ENCODE data around the gene PKNOX2. TPM values are rescaled to one million over a fixed set of nuclear protein-coding genes. Genes with fewer than 3 reads are reported as not detected.
A peak's percentile ranks its signal among the peaks of the same experiment; 100 is the strongest.

The PKNOX2 gene
- total RNA-seq, 1 donor from 2014 or later, result 4.0 TPM

DNA sequence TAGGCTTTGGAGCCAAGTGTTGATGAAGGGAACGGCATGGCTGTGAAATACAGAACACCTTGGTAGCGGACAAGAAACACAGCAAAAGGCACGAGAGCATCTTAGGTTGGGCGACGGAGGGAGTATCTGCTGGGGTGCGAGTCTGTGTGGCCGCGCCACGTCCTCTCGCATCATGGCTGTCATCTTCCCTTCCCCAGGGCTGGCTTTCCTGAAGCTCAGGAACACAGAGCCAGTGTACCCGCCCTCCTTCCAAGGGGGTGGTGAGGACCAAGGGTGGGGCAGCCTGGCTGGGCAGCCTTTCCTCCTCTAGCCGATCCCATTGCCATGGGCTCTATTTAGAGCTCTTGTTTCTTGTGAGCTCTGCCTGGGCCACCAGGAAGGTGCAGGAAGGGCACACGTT, 177.1 kb downstream of the PKNOX2 start:
- DNase-seq, result no peak

DNA sequence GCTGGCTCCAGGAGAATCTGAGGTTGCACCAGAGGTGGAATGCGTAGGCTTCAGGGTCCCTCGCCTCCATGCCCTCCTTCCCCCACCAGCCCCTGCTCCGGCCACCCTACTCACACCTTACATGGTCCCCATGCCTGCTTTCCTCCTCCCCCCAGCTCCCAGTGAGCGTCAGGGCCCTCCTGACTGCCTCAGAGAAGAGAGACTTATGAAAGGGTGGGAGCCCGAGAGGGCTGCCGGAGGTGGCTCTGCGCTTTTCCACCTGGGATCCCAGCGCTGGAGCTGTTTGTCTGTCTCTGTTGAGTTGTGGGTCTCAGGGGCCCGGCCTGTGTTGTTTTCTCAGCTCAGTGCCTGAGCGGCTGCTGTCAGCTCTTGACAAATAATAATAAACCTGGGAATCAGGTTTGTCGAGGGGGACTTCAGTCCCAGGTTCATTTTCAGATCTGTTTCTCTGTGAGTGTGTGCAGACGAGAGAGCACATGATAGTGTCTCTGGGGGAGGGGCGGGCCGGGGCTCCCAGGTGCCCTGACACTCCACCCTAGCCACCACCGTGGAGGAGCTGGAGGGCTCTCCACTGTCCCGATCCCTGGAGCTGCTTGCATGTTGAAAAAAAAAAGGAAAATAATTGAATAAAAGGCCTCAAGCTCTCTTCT, 177.9 kb downstream of the PKNOX2 start:
- no peak for DNase-seq

DNA sequence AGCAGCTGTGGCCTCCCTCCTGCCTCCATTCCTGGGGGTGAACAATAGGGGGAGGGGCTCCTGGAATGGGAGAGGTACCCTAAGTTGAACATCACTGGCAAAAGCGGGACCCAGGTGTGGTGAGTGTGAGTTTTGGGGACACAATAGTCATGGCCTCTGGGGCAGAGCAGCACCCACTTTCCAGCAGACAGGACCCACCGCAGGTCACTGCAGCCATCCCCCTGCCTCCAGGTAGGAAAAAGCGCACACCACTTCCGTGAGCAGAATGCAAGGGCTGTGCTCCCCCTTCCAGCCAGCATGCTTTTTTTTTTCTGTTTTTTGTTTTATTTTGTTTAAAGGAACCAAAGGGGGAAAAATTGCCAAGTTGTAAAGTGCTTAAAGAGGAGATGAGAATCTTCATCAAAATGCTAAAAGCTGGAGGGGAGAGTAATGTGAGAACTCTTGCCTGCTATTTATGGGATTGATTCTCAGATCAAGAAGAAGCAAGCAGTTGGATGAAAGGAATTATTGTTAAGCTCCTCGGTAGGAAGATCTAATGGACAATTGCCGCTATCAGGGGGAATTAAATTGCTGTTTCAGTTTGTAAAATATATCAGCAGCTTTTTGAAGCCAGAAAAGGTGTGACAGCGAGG, 178.7 kb downstream of the PKNOX2 start:
- DNase-seq, result no peak

DNA sequence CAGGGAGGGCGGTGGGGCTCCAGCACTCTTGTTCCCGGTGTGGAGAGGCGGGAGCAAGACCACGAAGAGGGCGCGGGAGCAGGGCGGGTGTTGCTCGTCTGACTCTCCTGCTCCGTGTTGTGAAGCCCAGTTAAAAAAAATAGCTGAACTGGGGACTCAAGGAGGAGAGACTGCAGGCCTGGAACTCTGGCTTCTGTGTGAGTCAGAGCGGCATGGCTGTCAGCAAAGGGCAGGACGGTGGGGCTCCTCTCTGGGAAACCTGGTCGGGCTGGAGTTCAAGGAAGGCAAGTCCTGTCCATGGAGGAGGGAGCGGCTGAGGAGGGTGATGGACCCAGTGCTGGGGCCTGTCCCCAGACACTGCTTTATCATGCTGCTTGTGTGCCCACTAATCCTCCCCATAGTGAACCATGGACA, 179.2 kb downstream of the PKNOX2 start:
- DNase-seq, result no peak

DNA sequence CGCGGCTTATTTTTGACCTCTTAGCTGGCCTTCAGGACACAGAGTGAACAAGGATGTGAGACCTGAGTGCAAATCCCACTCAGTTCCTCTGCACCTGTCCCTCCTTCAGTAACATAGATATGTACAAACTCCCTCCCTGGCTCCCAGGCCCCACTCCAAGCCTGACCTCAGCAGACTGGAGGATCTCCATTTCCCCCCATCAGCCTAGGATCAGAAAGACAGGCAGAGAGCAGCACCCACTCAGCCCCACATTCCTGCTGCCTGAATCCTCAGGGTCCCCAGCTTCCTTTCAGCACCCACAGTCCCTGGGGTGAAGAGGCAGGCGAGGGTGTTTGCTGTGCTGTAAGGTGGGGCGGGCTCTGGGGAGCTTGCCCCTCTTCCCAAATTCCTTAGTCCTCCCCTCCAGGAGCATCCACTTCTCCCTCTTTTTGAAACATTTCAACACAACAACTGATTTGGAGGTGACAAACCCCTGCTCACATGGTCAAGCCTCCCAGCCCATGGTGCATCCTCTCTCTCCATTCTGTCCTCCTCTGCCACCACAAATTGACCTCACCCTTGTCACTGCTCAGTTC, 180.4 kb downstream of the PKNOX2 start:
- no peak for DNase-seq

DNA sequence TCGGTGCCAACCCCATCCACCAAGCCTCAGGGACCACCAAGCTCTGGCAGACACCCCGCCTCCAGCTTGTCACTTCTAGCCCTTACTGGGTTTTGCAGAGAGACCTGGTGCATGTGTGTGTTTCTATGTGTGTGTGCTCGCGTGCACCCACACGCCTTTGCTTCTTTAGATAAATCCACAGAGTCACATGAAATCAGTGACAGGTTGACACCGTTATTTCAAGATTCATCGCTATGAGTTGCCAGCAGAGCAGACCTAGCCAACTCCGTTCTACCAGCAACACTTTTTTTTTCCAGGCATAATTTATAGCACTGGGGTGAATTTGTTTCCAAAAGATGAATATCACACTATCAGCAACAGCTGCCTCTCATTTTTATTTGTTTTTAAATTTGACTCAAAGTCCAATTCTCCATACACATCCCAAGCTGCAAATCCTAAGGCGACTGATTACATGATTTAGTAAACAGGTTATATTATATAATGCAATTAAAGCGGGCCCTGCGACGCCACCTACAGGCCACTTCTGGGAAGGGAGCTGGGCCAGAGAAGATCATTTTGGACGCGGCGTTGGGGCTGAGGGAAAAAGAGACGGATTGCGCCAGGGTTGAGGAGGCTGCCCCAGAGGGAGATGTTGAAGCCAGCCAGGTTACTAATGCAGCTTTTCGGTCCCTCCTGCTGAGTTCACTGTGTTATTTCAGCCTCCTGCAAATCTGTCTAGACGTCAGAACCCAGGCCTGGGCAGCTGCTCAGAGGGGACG, 181.0 kb downstream of the PKNOX2 start:
- peak; percentile 61 for DNase-seq

DNA sequence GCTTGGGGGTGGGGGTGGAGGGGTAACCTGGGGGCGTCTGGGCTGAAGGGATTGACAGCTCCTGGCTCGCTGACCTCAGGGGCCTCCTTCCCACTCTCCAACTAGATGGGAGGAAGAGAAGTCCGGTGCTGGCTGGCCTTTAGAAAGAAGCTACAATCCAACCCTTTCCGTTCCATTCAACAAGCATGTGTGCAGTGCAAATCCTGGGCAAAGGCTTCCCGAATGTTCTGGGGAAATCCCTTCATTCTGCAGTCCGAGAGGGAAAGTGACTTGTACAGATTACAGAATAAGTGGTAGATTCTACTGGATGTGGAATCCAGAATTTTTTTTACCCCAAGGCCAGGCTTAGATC, 181.6 kb downstream of the PKNOX2 start:
- peak; percentile 36 for DNase-seq

DNA sequence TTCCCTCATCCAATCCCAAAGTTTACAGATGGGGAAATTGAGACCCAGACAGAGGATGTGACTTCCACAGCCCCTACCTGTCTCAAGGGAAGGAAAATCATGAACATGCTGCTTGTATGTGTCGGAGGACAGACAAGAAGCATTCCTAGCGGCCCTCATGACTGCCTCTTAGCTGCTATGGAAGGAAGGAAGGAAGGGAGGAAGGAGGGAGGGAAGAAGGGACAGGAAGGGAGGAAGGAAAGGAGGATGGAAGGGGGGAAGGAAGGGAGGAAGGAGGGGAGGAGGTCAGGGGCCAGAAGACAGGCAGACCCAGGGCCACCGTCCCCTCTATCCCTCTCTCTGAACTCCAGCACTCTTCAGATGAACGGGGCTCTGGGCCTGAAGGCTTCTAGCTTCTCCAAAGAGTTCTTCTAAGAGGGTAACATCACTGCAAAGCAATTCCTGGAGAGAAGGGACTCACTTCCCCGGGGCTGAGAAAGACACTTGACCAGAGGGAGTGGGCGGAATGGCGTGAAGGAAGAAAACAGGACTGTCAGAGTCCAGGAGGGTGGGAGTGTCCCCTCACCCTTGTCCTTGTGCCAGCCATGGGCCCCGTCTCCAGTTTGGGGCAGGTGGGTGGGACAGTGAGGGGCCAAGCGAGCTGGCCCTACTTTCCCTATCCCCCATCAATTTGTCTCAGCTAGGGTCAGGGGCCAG, 182.2 kb downstream of the PKNOX2 start:
- DNase-seq, result no peak

DNA sequence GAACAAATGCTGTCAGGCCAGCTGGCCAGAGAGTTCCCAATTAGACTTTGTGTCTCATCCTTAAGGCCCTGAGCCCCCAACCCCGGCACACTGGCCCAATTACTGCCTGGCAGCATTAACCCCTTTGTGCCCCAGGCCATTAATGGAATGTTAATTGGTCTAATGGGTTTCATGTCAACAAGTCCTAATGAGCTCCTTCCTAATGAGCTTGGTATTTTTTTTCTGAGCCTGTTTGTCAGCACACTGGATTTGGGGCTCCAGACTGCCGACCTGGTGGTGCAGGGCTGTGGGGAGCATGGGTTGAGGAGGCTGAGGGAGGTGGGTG, 182.7 kb downstream of the PKNOX2 start:
- DNase-seq, result no peak

DNA sequence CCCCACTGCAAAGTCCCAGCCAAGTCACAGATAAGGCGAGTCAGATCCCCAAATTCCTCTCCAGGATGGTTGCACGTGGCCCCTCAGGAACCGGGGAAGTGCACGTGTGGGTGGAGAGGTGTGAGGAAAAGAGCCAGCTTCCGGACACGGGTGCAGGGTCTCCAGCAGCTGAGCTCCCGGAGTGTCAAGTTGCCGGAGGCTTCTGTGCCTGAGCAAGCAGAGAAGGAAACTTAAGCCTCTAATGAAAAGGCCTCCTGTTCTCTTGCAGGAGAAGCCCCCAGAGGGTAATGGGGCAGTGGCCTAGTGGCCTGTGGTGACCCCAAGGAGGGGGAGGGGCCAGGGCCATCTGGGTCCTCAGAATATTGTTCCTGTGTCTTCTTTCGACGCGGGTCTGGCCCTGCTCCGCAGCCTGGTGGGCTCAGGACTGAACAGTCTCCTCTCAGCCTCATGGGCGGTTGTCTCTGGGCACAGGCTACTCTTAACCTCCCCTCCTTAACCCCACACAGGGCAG, 183.6 kb downstream of the PKNOX2 start:
- no peak for DNase-seq

DNA sequence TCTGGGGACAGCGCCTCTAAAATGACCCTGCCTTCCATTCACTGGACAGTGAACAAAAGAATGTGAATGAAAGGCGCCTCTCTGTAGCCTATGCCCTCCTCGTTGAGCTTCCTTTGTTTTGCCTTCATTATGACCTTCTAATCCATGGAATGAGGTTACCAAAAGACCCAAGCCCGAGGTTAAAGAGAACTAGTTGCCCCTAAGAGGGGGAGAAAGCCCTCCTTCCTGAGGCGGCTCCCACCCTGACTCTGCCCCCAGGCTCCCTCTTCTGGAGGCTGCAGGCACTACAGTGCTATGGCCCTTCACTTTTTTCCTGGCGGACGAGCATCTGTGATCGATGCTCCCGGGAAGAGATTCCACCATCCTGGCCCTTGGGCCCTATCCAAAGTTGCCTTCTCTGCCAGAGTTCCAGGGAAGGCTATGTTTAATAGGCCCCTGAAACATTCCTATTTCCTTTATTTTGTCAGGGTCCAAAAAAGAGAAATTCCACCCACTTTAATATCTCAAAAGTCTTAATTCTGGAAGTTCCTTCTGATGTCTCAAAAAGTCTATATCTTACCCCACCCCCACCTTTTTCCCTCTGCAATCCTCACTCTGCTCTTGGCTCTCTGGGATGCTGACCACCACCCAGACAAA, 184.2 kb downstream of the PKNOX2 start:
- DNase-seq, result peak; percentile 32

DNA sequence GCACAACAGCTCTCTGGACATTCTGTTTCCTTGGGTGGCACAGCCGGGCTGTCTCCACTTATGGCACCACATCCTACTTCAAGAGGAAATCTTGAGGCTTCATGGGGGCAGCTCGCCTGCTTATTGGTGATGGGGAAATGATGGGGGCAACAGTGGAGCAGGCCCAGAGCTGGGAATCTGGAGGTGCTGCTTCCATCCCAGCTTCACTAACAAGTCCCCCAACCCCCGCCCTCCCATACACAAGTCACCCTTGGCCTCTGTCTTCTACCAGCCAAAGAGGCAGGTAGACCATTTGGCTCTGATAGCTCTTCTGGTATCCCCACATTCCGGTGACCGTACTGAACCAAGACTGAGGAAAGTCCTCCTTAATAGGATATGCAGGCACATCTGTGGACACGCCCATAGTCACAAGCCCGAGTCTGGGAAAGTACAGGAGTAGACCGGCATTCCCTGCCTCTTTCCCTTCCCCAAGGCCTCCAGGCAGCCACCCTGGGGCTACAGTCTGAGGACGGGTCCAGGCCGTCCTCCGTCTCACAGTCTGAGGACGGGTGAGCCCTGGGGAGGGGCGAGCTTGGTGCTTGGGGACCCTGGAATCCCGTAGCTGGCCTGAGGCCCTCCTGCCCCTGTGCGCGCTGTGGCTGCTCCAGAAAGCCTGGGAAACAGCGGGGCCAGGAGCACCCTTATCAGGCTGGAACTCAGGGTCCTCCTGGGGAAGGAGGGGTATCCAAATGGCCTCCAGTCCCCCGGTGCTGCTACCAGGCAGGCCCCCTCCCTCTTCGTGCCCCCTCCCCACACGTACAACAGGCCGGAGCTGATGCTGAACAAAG, 185.9 kb downstream of the PKNOX2 start:
- DNase-seq, result no peak

DNA sequence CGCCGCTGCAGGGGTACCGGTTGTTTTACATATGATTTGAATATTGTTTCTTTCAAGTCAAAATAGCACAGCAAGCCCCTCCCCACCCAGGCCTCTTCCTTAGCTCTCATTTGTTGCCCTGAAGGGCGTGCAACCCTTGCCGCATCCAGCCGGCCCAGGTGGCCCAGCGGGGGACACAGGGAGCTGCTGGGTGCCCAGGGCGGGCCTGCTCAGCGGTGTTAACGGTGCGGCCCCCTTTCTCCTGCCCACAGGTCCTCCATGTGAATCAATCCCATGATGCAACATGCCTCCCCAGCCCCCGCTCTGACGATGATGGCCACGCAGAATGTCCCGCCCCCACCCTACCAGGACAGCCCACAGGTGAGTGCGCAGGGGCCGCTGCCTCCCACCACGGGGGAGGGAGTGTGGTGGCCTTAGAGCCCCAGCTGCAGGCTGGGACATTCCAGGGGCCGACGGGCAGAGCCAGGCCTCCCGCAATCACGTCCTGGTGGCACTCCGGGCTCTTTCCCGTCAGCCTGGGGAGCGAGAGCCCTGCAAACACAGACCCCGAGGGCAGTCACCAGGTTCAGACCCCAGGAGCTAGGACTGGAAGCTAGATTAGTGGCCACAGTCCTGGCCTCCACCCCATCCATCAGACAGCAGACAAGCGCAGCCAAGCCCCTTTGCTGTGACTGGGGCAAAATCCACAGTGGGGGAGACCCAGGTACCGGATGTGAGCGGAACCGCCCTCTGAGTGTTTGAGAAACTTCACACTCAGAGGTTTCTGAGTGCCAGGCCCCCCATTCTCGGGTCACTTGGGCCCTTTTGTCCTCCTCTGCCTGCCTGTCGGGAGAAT, 186.7 kb downstream of the PKNOX2 start:
- no peak for DNase-seq

DNA sequence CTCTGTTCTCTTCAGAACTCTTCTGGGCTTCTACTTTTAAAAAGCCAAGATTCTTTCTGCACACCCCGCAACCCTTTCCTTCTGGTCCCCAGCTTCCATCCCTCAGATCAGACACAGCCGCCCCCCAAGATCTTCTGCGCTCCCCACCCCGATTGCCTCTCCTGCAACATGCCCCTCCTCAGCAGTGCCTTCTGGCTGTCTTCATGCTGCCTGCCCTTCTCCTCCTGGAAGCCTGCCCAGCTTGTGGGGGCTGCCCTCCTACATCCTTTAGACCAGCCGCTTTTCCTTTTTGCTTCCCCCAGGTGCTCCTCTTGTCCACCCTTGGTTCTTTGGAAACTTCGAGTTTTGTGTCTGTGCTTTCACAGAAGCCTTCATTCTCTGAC, 187.3 kb downstream of the PKNOX2 start:
- DNase-seq, result no peak

DNA sequence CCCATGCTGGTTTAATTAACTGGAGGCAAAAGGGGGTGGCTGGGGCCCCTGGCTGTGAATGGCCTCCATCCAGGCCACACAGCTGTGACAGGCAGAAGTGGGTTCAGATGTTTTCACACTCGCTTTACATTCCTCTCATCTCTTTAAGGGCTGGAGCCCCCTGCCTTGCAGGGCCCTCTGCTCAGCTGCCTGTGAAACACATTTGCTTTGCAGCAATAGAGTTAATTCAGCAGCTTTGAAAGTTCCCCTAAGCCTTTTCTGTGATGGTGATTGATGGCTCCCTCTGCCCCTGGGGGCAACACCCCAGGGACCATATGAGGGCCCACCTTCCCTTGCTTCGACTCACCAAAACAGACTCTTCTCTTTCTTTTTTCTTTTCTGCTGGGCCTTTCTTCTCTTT, 192.2 kb downstream of the PKNOX2 start:
- DNase-seq, result no peak

DNA sequence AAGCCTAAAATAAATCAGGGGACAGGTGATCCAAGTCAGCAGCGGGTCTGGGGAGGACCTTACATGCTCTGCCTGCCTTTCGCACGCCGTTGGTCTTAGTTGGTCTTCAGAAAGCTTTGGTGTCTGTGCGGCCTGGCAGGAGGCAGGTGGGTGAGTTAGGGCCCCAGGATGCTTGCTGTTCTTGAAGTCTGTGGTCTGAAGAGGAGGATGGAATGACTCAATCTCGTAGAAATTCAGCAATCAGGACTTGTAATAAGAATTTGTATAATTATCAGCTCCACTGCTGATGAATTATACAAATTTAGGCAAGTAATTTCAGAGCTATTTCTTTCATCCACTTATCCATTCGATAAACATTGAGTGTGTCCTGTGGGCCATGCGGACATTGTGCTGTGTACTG, 193.0 kb downstream of the PKNOX2 start:
- no peak for DNase-seq

DNA sequence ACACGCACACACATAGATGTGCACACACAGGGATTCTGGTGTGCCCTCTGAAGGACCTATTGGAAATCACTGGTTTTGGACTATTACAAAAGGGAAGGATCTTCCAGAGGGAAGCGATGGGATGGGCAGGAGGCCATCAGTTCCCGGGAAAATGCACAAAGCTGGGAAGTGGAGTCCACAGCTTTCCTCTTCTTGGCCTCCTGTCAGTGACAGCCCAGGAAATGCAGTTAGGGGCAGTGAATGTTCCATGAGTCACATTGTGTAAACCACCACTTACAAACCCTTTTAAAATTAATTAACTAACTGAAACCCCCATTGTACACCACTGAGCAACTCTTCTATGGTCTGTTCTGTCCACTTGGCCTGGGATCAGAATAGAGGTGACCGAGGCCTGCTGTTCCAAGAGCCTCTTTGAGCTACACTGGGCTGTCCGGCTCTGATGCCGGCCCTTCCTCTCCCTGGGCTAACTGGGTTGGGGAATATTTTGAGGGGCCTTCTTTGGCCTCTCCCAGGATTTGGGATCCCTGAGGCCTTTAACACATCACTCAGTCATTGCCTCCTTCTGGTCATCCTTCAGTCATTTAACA, 193.8 kb downstream of the PKNOX2 start:
- no peak for DNase-seq

DNA sequence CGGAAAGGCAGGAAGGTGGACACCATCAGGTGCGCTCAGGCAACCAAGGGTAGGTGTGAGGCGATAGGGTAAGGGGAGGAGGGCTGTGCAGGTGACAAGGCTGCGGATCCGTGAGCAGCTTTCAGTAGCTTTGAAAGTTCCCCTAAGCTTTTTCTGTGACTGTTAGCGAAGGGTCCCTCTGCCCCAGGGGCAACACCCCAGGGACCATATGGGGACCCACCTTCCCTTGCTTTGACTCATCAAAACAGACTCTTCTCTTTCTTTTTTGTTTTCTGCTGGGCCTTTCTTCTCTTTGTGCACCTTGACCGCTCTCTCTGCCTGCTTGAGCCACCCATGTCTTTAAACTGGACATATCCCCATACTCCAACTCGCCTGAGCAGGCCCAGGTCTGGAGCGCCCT, 194.6 kb downstream of the PKNOX2 start:
- no peak for DNase-seq

DNA sequence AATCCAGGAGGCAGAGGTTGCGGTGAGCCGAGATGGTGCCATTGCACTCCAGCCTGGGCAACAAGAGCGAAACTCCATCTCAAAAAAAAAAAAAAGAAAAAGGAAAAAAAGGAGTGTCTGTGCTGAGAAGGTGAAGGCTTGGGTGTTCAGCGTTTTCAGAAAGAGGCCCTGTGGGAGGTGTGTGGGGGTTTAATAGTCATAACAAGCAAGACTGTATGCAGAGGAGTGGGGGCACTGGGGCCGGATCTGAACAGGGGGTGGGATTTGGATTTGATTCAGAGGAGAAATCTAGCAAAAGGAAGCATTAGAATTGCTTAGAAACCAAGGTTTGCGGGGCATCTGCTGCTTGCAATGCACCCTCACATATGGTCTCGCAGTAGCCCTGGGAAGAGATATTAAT, 195.5 kb downstream of the PKNOX2 start:
- no peak for DNase-seq
